Natural killer cell (primary cell): Measurements from ENCODE around the gene ABCG4. TPM values are rescaled to one million over a fixed set of nuclear protein-coding genes. Genes with fewer than 3 reads are reported as not detected.

Experiments
- ATAC-seq, 3 donors: fragments of 150-1000 bp in 2 of 3; fragments of 200-7000 bp in 1 of 3; cut with Tn5 transposase; 1 replicate in 1 of 3; 2 replicates in 2 of 3; pipeline ENCODE4 v1.10.0; 2021; ENCODE audit warnings: mild to moderate bottlenecking in 2 of 3, moderate library complexity in 2 of 3
- DNase-seq, 2 donors: peaks; one replicate each; pipeline versions ENCODE4 v3.0.0 to v3.0.0-alpha.2; 2013 to 2021; ENCODE audit warnings: mixed read lengths in 1 of 2
- H3K27ac ChIP-seq: one replicate; pipeline ENCODE4 v1.5.1; 2013; ENCODE audit warnings: mild to moderate bottlenecking, low read length
- H3K27me3 ChIP-seq: one replicate; pipeline ENCODE4 v1.6.1; 2013; ENCODE audit warnings: low read length; ENCODE audit not compliant: control insufficient read depth, insufficient read depth
- H3K36me3 ChIP-seq: one replicate; pipeline ENCODE4 v1.6.1; 2013; ENCODE audit warnings: low read length; ENCODE audit not compliant: control insufficient read depth, insufficient read depth
- H3K4me1 ChIP-seq: one replicate; pipeline ENCODE4 v1.6.1; 2013; ENCODE audit warnings: low read length; ENCODE audit not compliant: control insufficient read depth, insufficient read depth
- H3K4me3 ChIP-seq: one replicate; pipeline ENCODE4 v1.5.1; 2013; ENCODE audit warnings: low read length
- H3K9me3 ChIP-seq: one replicate; pipeline ENCODE4 v1.6.1; 2013; ENCODE audit warnings: low read length; ENCODE audit not compliant: control insufficient read depth, insufficient read depth
- H3K27ac Mint-ChIP-seq, 2 donors: one replicate each; pipeline ENCODE4 v1.8.0; 2022; ENCODE audit warnings: mild to moderate bottlenecking in 2 of 2, mixed read lengths in 2 of 2, moderate library complexity in 1 of 2
- H3K27me3 Mint-ChIP-seq, 2 donors: one replicate each; pipeline ENCODE4 v1.8.0; 2022; ENCODE audit warnings: low read depth in 2 of 2, mixed read lengths in 2 of 2
- H3K36me3 Mint-ChIP-seq: one replicate; pipeline ENCODE4 v1.8.0; 2022; ENCODE audit warnings: mixed read lengths
- H3K4me1 Mint-ChIP-seq, 2 donors: one replicate each; pipeline ENCODE4 v1.8.0; 2022; ENCODE audit warnings: mixed read lengths in 2 of 2
- H3K4me3 Mint-ChIP-seq: one replicate; pipeline ENCODE4 v1.8.0; 2022; ENCODE audit warnings: mild to moderate bottlenecking, moderate library complexity, mixed read lengths
- H3K9me3 Mint-ChIP-seq, 2 donors: one replicate each; pipeline ENCODE4 v1.8.0; 2022; ENCODE audit warnings: mixed read lengths in 2 of 2
- CTCF ChIP-seq: fragments of 200-600 bp; IDR thresholded peaks from one replicate; pipeline ENCODE4 v1.8.0; 2022; ENCODE audit warnings: antibody characterized with exemption
- whole genome bisulfite sequencing: methylation state at CpG from one replicate; pipeline ENCODE4 v1.1.7; 2013; ENCODE audit warnings: missing lambda C conversion rate; ENCODE audit not compliant: insufficient coverage; 5-methylcytosine and 5-hydroxymethylcytosine counted together
- intact Hi-C: fragments of 100-400 bp; cut with micrococcal nuclease; formaldehyde crosslinking; loops from one replicate; pipeline ENCODE4 v1.14.2; 2022
- total RNA-seq, 4 donors: library from RNA; stranded (reverse); fragments of 120-200 nt in 1 of 4; gene quantifications; one replicate each; pipeline versions ENCODE4 v1.2.3 to v1.2.4, GENCODE V29; 2013 to 2022

ABCG4 gene
- total RNA-seq, 3 donors from 2014 or later (not counting 1 experiment from before 2014, with no cell fraction given): 0.09 TPM; not detected in 2

GRCh38 chr11:119168471-119169281 lies 19.8 kb downstream of the ABCG4 start, which contains the start of gene NLRX1:
TSS of gene NLRX1 (plus strand) at chr11:119168725. CDS start at chr11:119171404, 2,679 bp downstream.
- peak within 1 kb of the TSS; percentile 47 for H3K4me3 ChIP-seq
- Mint-ChIP-seq H3K4me1 (peaks cover 0 to 32% of the 10 kb centered on the region in 2 donors), H3K36me3 (no peaks in the 10 kb centered on the region), H3K9me3 (no peaks in the 10 kb centered on the region), H3K4me3 (peak within 1 kb of the TSS; percentile 88), H3K27me3 (no peaks in the 10 kb centered on the region), H3K27ac (peak within 1 kb of the TSS; percentile 76 to 90)
- no peaks in the 10 kb centered on the region for H3K27me3 ChIP-seq
- peak; percentile 77 for TF ChIP-seq CTCF
- ATAC-seq (peak; percentile 97 to 98 (median 98)), DNase-seq (peak; percentile 78 to 91)
- H3K27ac ChIP-seq: peak within 1 kb of the TSS; percentile 61
- no peaks in the 10 kb centered on the region for H3K9me3 ChIP-seq
- no peaks in the 10 kb centered on the region for H3K36me3 ChIP-seq
- peaks cover 11% of the 10 kb centered on the region for H3K4me1 ChIP-seq
- intact Hi-C loops: loop anchor here (1.0 kb wide), 1 partner anchor 29 kb away; no protein-coding TSS in a partner anchor
- 3% methylated on average over 63 of the region's 63 CpGs for WGBS

GRCh38 chr11:119169282-119169719 lies 20.4 kb downstream of the ABCG4 start:
- no peaks in the 10 kb centered on the region for H3K27me3 ChIP-seq
- Mint-ChIP-seq H3K4me3 (peak overlapping the region; percentile 88), H3K9me3 (no peaks in the 10 kb centered on the region), H3K27me3 (no peaks in the 10 kb centered on the region), H3K4me1 (peaks cover 0 to 32% of the 10 kb centered on the region in 2 donors), H3K27ac (peak overlapping the region; percentile 76 to 90), H3K36me3 (no peaks in the 10 kb centered on the region)
- ATAC-seq (peak in 2 of 3 donors; percentile 8 to 14), DNase-seq (peak in 1 of 2 donors; percentile 49)
- 19% methylated on average over 15 of the region's 15 CpGs for WGBS
- H3K4me1 ChIP-seq: peaks cover 11% of the 10 kb centered on the region
- intact Hi-C loops: no loop called here
- no peaks in the 10 kb centered on the region for H3K9me3 ChIP-seq
- H3K4me3 ChIP-seq: peak overlapping the region; percentile 47
- peak overlapping the region; percentile 61 for H3K27ac ChIP-seq
- peaks cover under 1% of the 10 kb centered on the region for H3K36me3 ChIP-seq
- no peak for TF ChIP-seq CTCF

- no peak overlapping the region for H3K27ac ChIP-seq
- H3K4me1 ChIP-seq: peaks cover 11% of the 10 kb centered on the region
- Mint-ChIP-seq H3K36me3 (no peaks in the 10 kb centered on the region), H3K27me3 (no peaks in the 10 kb centered on the region), H3K9me3 (no peaks in the 10 kb centered on the region), H3K4me3 (no peak overlapping the region), H3K4me1 (peaks cover 0 to 32% of the 10 kb centered on the region in 2 donors), H3K27ac (no peak overlapping the region)
- no peaks in the 10 kb centered on the region for H3K9me3 ChIP-seq
- no peak for ATAC-seq
- H3K36me3 ChIP-seq: peaks cover 4% of the 10 kb centered on the region
- WGBS: 89% methylated on average over 2 of the region's 2 CpGs
- H3K27me3 ChIP-seq: no peaks in the 10 kb centered on the region
- no peak for TF ChIP-seq CTCF
- intact Hi-C loops: no loop called here
- DNase-seq: no peak
- no peak overlapping the region for H3K4me3 ChIP-seq
These were observed 23.7 kb downstream of the ABCG4 start for GRCh38 chr11:119172513-119172912.
